GM12872 (cell line): ENCODE measurements around the gene MDM2.

Source experiments
- CTCF ChIP-seq: IDR thresholded peaks from 3 replicates; pipeline ENCODE4 v1.5.1; 2011; ENCODE audit warnings: low read depth, mild to moderate bottlenecking, low read length, moderate library complexity; ENCODE audit not compliant: insufficient read depth

Gene MDM2

GRCh38 chr12:68813242-68813593 lies 5.2 kb downstream of the MDM2 start:
- TF ChIP-seq CTCF: no peak

GRCh38 chr12:68814490-68815231 lies 6.7 kb downstream of the MDM2 start:
- TF ChIP-seq CTCF: no peak

- TF ChIP-seq CTCF: no peak
Measured at GRCh38 chr12:68815232-68815927, 7.4 kb downstream of the MDM2 start.

GRCh38 chr12:68815928-68816800 lies 8.2 kb downstream of the MDM2 start:
- no peak for TF ChIP-seq CTCF

GRCh38 chr12:68821357-68822188 lies 13.6 kb downstream of the MDM2 start:
- TF ChIP-seq CTCF: no peak

- no peak for TF ChIP-seq CTCF
Measured at GRCh38 chr12:68823696-68824095, 15.7 kb downstream of the MDM2 start.
